Esophagus squamous epithelium (tissue), 4 donors: ENCODE measurements around the gene ABR.

Experiments used
- POLR2A ChIP-seq, 4 donors: fragments of 450-650 bp; IDR thresholded peaks; one replicate each; pipeline ENCODE4 v1.6.1; 2017; ENCODE audit warnings: antibody characterized with exemption in 4 of 4, mild to moderate bottlenecking in 4 of 4, moderate library complexity in 3 of 4
- TF ChIP-seq, protein P1 (sequence below), 6 experiments: fragments of 450-650 bp in 4 of 6; fragments of 200-600 bp in 2 of 6; sonication (generic) in 2 of 6; IDR thresholded peaks; one replicate each; pipeline ENCODE4 v1.5.1; 2016 to 2019; ENCODE audit warnings: antibody characterized with exemption in 6 of 6, mild to moderate bottlenecking in 4 of 6, moderate library complexity in 4 of 6

GRCh38 chr17:1227917-1228780 lies 48.4 kb upstream of the ABR start:
- TF ChIP-seq, protein P1, sequence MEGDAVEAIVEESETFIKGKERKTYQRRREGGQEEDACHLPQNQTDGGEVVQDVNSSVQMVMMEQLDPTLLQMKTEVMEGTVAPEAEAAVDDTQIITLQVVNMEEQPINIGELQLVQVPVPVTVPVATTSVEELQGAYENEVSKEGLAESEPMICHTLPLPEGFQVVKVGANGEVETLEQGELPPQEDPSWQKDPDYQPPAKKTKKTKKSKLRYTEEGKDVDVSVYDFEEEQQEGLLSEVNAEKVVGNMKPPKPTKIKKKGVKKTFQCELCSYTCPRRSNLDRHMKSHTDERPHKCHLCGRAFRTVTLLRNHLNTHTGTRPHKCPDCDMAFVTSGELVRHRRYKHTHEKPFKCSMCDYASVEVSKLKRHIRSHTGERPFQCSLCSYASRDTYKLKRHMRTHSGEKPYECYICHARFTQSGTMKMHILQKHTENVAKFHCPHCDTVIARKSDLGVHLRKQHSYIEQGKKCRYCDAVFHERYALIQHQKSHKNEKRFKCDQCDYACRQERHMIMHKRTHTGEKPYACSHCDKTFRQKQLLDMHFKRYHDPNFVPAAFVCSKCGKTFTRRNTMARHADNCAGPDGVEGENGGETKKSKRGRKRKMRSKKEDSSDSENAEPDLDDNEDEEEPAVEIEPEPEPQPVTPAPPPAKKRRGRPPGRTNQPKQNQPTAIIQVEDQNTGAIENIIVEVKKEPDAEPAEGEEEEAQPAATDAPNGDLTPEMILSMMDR (IDR thresholded peaks at IDR 0.05), result no peak
- TF ChIP-seq POLR2A (IDR thresholded peaks at IDR 0.05), result no peak
